H9 (cell line): ENCODE data around the gene FRS3. TPM values are rescaled to one million over a fixed set of nuclear protein-coding genes. Genes with fewer than 3 reads are reported as not detected.

ENCODE experiments used
- DNase-seq: peaks from one replicate; pipeline ENCODE4 v3.0.0-alpha.2; 2017
- H2AFZ ChIP-seq: one replicate; pipeline ENCODE4 v1.6.1; 2013; ENCODE audit warnings: mild to moderate bottlenecking, low read length, control low read depth, moderate library complexity
- H2AK5ac ChIP-seq: 2 replicates; pipeline ENCODE4 v1.6.1; 2013; ENCODE audit warnings: low read length, control low read depth, mixed read lengths; ENCODE audit not compliant: insufficient read length
- H2BK120ac ChIP-seq: one replicate; pipeline ENCODE4 v1.6.1; 2013; ENCODE audit warnings: low read depth, mild to moderate bottlenecking, low read length, control low read depth, inconsistent platforms; ENCODE audit not compliant: poor library complexity, severe bottlenecking
- H2BK12ac ChIP-seq: 2 replicates; pipeline ENCODE4 v1.6.1; 2013; ENCODE audit warnings: low read length, control low read depth, mixed read lengths, low read depth; ENCODE audit not compliant: insufficient read length
- H2BK15ac ChIP-seq: 2 replicates; pipeline ENCODE4 v1.6.1; 2013; ENCODE audit warnings: low read depth, low read length, control low read depth
- H2BK20ac ChIP-seq: one replicate; pipeline ENCODE4 v1.6.1; 2013; ENCODE audit warnings: low read depth, mild to moderate bottlenecking, low read length, control low read depth, inconsistent platforms; ENCODE audit not compliant: poor library complexity, severe bottlenecking
- H2BK5ac ChIP-seq: 2 replicates; pipeline ENCODE4 v1.6.1; 2013; ENCODE audit warnings: low read length, control low read depth, mixed read lengths; ENCODE audit not compliant: insufficient read length
- H3K14ac ChIP-seq: 2 replicates; pipeline ENCODE4 v1.6.1; 2013; ENCODE audit warnings: low read length, control low read depth; ENCODE audit not compliant: insufficient read depth
- H3K18ac ChIP-seq: 2 replicates; pipeline ENCODE4 v1.6.1; 2013; ENCODE audit warnings: low read depth, mild to moderate bottlenecking, mixed read lengths, low read length, control low read depth; ENCODE audit not compliant: insufficient read length
- H3K23ac ChIP-seq: 2 replicates; pipeline ENCODE4 v1.6.1; 2013; ENCODE audit warnings: low read length, control low read depth, mixed read lengths, low read depth; ENCODE audit not compliant: insufficient read length
- H3K23me2 ChIP-seq: 2 replicates; pipeline ENCODE4 v1.6.1; 2013; ENCODE audit warnings: low read depth, mild to moderate bottlenecking, mixed read lengths, low read length, control low read depth; ENCODE audit not compliant: insufficient read length, poor library complexity, severe bottlenecking
- H3K27ac ChIP-seq: 2 replicates; pipeline ENCODE4 v1.5.1; 2013; ENCODE audit warnings: low read length, control low read depth, mixed read lengths, low read depth; ENCODE audit not compliant: insufficient read length
- H3K27me3 ChIP-seq: 2 replicates; pipeline ENCODE4 v1.6.1; 2013; ENCODE audit warnings: low read length, control low read depth, inconsistent platforms; ENCODE audit not compliant: insufficient read depth
- H3K4ac ChIP-seq: 2 replicates; pipeline ENCODE4 v1.6.1; 2013; ENCODE audit warnings: low read depth, mild to moderate bottlenecking, control low read depth, inconsistent platforms, low read length, moderate library complexity
- H3K4me1 ChIP-seq: 2 replicates; pipeline ENCODE4 v1.6.1; 2013; ENCODE audit warnings: low read length, control low read depth, inconsistent platforms; ENCODE audit not compliant: insufficient read depth
- H3K4me2 ChIP-seq: 2 replicates; pipeline ENCODE4 v1.6.1; 2013; ENCODE audit warnings: low read length, control low read depth, mixed read lengths; ENCODE audit not compliant: insufficient read length, insufficient read depth
- H3K56ac ChIP-seq: 2 replicates; pipeline ENCODE4 v1.6.1; 2013; ENCODE audit warnings: low read depth, mild to moderate bottlenecking, mixed read lengths, low read length, control low read depth; ENCODE audit not compliant: insufficient read length
- H3K79me1 ChIP-seq: 2 replicates; pipeline ENCODE4 v1.6.1; 2013; ENCODE audit warnings: low read depth, mild to moderate bottlenecking, moderate library complexity, low read length, control low read depth, inconsistent platforms; ENCODE audit not compliant: insufficient read depth, poor library complexity, severe bottlenecking
- H3K79me2 ChIP-seq: 2 replicates; pipeline ENCODE4 v1.6.1; 2013; ENCODE audit warnings: low read length, control low read depth, inconsistent platforms; ENCODE audit not compliant: insufficient read depth
- H3K9ac ChIP-seq: 2 replicates; pipeline ENCODE4 v1.6.1; 2013; ENCODE audit warnings: low read length, control low read depth, mixed read lengths; ENCODE audit not compliant: insufficient read length; ENCODE audit errors: extremely low read depth
- H3K9me3 ChIP-seq: one replicate; pipeline ENCODE4 v1.6.1; 2013; ENCODE audit warnings: low read depth, low read length, inconsistent platforms; ENCODE audit not compliant: control insufficient read depth
- H3T11ph ChIP-seq: one replicate; pipeline ENCODE4 v1.6.1; 2013; ENCODE audit warnings: mild to moderate bottlenecking, low read length, control low read depth, inconsistent platforms
- H4K20me1 ChIP-seq: one replicate; pipeline ENCODE4 v1.6.1; 2013; ENCODE audit not compliant: control insufficient read depth, insufficient read length, insufficient read depth
- H4K5ac ChIP-seq: 2 replicates; pipeline ENCODE4 v1.6.1; 2013; ENCODE audit warnings: low read depth, mild to moderate bottlenecking, mixed read lengths, low read length, control low read depth; ENCODE audit not compliant: insufficient read length
- H4K8ac ChIP-seq: replicated peaks from 2 replicates; pipeline ENCODE4 v1.6.1; 2013; ENCODE audit warnings: low read length, control low read depth, mixed read lengths, low read depth; ENCODE audit not compliant: insufficient read length
- H4K91ac ChIP-seq: 2 replicates; pipeline ENCODE4 v1.6.1; 2013; ENCODE audit warnings: low read depth, mild to moderate bottlenecking, moderate library complexity, mixed read lengths, low read length, control low read depth; ENCODE audit not compliant: insufficient read length
- H3K27ac Mint-ChIP-seq, 3 experiments: 2 replicates in 2 of 3; 3 replicates in 1 of 3; pipeline ENCODE4 v1.8.0; 2020 to 2021; ENCODE audit warnings: mixed read lengths in 3 of 3, mild to moderate bottlenecking in 1 of 3, moderate library complexity in 1 of 3
- H3K27me3 Mint-ChIP-seq: 2 replicates; pipeline ENCODE4 v1.8.0; 2021; ENCODE audit warnings: low read depth, mild to moderate bottlenecking, moderate library complexity, mixed read lengths
- H3K36me3 Mint-ChIP-seq, 3 experiments: 2 replicates in 2 of 3; 3 replicates in 1 of 3; pipeline ENCODE4 v1.8.0; 2020 to 2021; ENCODE audit warnings: low read depth in 3 of 3, mixed read lengths in 3 of 3; ENCODE audit not compliant: insufficient read depth in 1 of 3
- H3K4me1 Mint-ChIP-seq, 2 experiments: 2 replicates each; pipeline ENCODE4 v1.8.0; 2020; ENCODE audit warnings: mixed read lengths in 2 of 2
- H3K4me3 Mint-ChIP-seq, 2 experiments: 2 replicates in 1 of 2; 3 replicates in 1 of 2; pipeline ENCODE4 v1.8.0; 2020 to 2021; ENCODE audit warnings: mild to moderate bottlenecking in 2 of 2, mixed read lengths in 2 of 2, moderate library complexity in 1 of 2
- H3K9me3 Mint-ChIP-seq, 2 experiments: 2 replicates in 1 of 2; 3 replicates in 1 of 2; pipeline ENCODE4 v1.8.0; 2020; ENCODE audit warnings: mild to moderate bottlenecking in 2 of 2, mixed read lengths in 2 of 2, moderate library complexity in 1 of 2
- CTCF ChIP-seq: fragments of 200-600 bp; sonication (generic); conservative IDR thresholded peaks from 3 replicates; pipeline ENCODE4 v1.8.0; 2021; ENCODE audit warnings: antibody characterized with exemption, mild to moderate bottlenecking
- WGBS: extraction: QIAGEN DNeasy Blood & Tissue Kit; methylation state at CpG from one replicate; pipeline ENCODE4 v1.1.7; 2013; ENCODE audit warnings: missing lambda C conversion rate, low lambda C conversion rate, mixed read lengths; ENCODE audit not compliant: insufficient read length; ENCODE audit errors: extremely low coverage; 5-methylcytosine and 5-hydroxymethylcytosine counted together
- total RNA-seq: library from RNA; stranded (reverse); gene quantifications from 2 replicates; pipeline ENCODE4 v1.2.1, GENCODE V29; 2021

Gene FRS3
- total RNA-seq, 1 experiment from 2014 or later = 4.8 TPM

- H3K9ac ChIP-seq = no peak overlapping the region
- no peak overlapping the region for H4K91ac ChIP-seq
- peaks cover 12% of the 10 kb centered on the region; the same call in 1 of the 2 replicates for H3K27me3 Mint-ChIP-seq
- no peak overlapping the region for H3K14ac ChIP-seq
- no peaks in the 10 kb centered on the region; a peak in 1 of 5 replicates for H3K9me3 Mint-ChIP-seq
- H3K18ac ChIP-seq = no peak overlapping the region
- no peak overlapping the region for H2BK5ac ChIP-seq
- no peaks in the 10 kb centered on the region for H3K79me2 ChIP-seq
- H3K4me2 ChIP-seq = no peak overlapping the region
- no peaks in the 10 kb centered on the region for H4K20me1 ChIP-seq
- TF ChIP-seq CTCF = no peak
- H3K27me3 ChIP-seq = no peaks in the 10 kb centered on the region
- no peaks in the 10 kb centered on the region for H3K4me1 ChIP-seq
- no peak overlapping the region for H3K56ac ChIP-seq
- peaks cover 0 to 16% of the 10 kb centered on the region in 2 experiments; a peak in 2 of 4 replicates for H3K4me1 Mint-ChIP-seq
- H3K36me3 Mint-ChIP-seq = no peaks in the 10 kb centered on the region; a peak in 1 of 7 replicates
- H3K23me2 ChIP-seq = no peaks in the 10 kb centered on the region
- no peak overlapping the region for H4K5ac ChIP-seq
- no peak overlapping the region for H4K8ac ChIP-seq
- H3K27ac ChIP-seq = no peak overlapping the region
- no peak overlapping the region for H2AK5ac ChIP-seq
- no peak overlapping the region for H2AFZ ChIP-seq
- no peak overlapping the region for H2BK120ac ChIP-seq
- DNase-seq = no peak
- H3K79me1 ChIP-seq = no peaks in the 10 kb centered on the region
- no peak overlapping the region for H3T11ph ChIP-seq
- no CpG with 5 or more reads among the region's 2 CpGs for WGBS
- H3K4ac ChIP-seq = no peak overlapping the region
- H3K4me3 Mint-ChIP-seq = no peak overlapping the region
- H3K9me3 ChIP-seq = no peaks in the 10 kb centered on the region
- H2BK20ac ChIP-seq = no peak overlapping the region
- no peak overlapping the region for H2BK12ac ChIP-seq
- H3K27ac Mint-ChIP-seq = no peak overlapping the region
- no peak overlapping the region for H2BK15ac ChIP-seq
- no peak overlapping the region for H3K23ac ChIP-seq
Observed at GRCh38 chr6:41763470-41763869, 16.2 kb downstream of the FRS3 start.
